Measurements from ENCODE around the gene NDUFS6. TPM values are rescaled to one million over a fixed set of nuclear protein-coding genes. Genes with fewer than 3 reads are reported as not detected.

NDUFS6 gene
- total RNA-seq, 4 donors from 2014 or later = 54.7 to 66.4 (median 55.7) TPM

- intact Hi-C loops (cut with DNase I) = no loop called here
- Histone ChIP-seq H3K27ac (replicated peaks in 1 of 4) (no peak overlapping the region), H3K27me3 (peaks cover 0 to 45% (median 0%) of the 10 kb centered on the region in 4 donors), H3K36me3 (no peaks in the 10 kb centered on the region), H3K4me1 (no peaks in the 10 kb centered on the region), H3K9me3 (peaks cover 0 to 9% (median 2%) of the 10 kb centered on the region in 4 donors), H3K4me3 (no peak overlapping the region)
- TF ChIP-seq EP300 (IDR thresholded peaks at IDR 0.05) (no peak), POLR2A (IDR thresholded peaks at IDR 0.05; ENCODE audit: low read depth) (no peak), CTCF (IDR thresholded peaks at IDR 0.05) (no peak), POLR2AphosphoS5 (IDR thresholded peaks at IDR 0.05) (no peak)
- WGBS = 63% methylated on average over 15 of the region's 20 CpGs
- DNase-seq (ENCODE audit: extremely low spot score) = no peak
Observed at GRCh38 chr5:1771149-1772065, 29.8 kb upstream of the NDUFS6 start.

GRCh38 chr5:1772634-1773033 lies 28.6 kb upstream of the NDUFS6 start:
- no peak for TF ChIP-seq POLR2A (IDR thresholded peaks at IDR 0.05; ENCODE audit: low read depth)
- no peak for TF ChIP-seq EP300 (IDR thresholded peaks at IDR 0.05)
- TF ChIP-seq CTCF (IDR thresholded peaks at IDR 0.05) = no peak
- TF ChIP-seq POLR2AphosphoS5 (IDR thresholded peaks at IDR 0.05) = no peak
- H3K27me3 ChIP-seq = peaks cover 0 to 36% (median 0%) of the 10 kb centered on the region in 4 donors
- intact Hi-C loops (cut with DNase I) = no loop called here

GRCh38 chr5:1776831-1777230 lies 24.4 kb upstream of the NDUFS6 start:
- Histone ChIP-seq H3K27me3 (peaks cover 0 to 14% (median 0%) of the 10 kb centered on the region in 4 donors), H3K4me3 (no peak overlapping the region), H3K9me3 (peaks cover 0 to 9% (median 2%) of the 10 kb centered on the region in 4 donors), H3K4me1 (no peaks in the 10 kb centered on the region), H3K36me3 (no peaks in the 10 kb centered on the region), H3K27ac (replicated peaks in 1 of 4) (no peak overlapping the region)
- no peak for DNase-seq (ENCODE audit: extremely low spot score)
- intact Hi-C loops (cut with DNase I) = no loop called here
- TF ChIP-seq POLR2A (IDR thresholded peaks at IDR 0.05; ENCODE audit: low read depth) (no peak), POLR2AphosphoS5 (IDR thresholded peaks at IDR 0.05) (no peak), EP300 (IDR thresholded peaks at IDR 0.05) (no peak), CTCF (IDR thresholded peaks at IDR 0.05) (no peak)
- WGBS = 87% methylated on average over 6 of the region's 6 CpGs

More at GRCh38 chr5:1772634-1773033, 28.6 kb upstream of the NDUFS6 start:
- H3K9me3 ChIP-seq = peaks cover 0 to 9% (median 2%) of the 10 kb centered on the region in 4 donors
- no peak for DNase-seq (ENCODE audit: extremely low spot score)
- WGBS = 19% methylated on average over 5 of the region's 5 CpGs
- H3K4me1 ChIP-seq = no peaks in the 10 kb centered on the region
- H3K36me3 ChIP-seq = no peaks in the 10 kb centered on the region
- H3K4me3 ChIP-seq = no peak overlapping the region
- no peak overlapping the region for H3K27ac ChIP-seq (replicated peaks in 1 of 4)

- whole genome bisulfite sequencing = 87% methylated on average over 31 of the region's 31 CpGs
- H3K27ac ChIP-seq (replicated peaks in 1 of 4) = no peak overlapping the region
- H3K4me3 ChIP-seq = no peak overlapping the region
- peaks cover 0 to 9% (median 2%) of the 10 kb centered on the region in 4 donors for H3K9me3 ChIP-seq
- no peak for TF ChIP-seq POLR2AphosphoS5 (IDR thresholded peaks at IDR 0.05)
- TF ChIP-seq EP300 (IDR thresholded peaks at IDR 0.05) = no peak
- TF ChIP-seq CTCF (IDR thresholded peaks at IDR 0.05) = no peak
- no peak for TF ChIP-seq POLR2A (IDR thresholded peaks at IDR 0.05; ENCODE audit: low read depth)
- no peaks in the 10 kb centered on the region for H3K36me3 ChIP-seq
- H3K4me1 ChIP-seq = no peaks in the 10 kb centered on the region
- H3K27me3 ChIP-seq = peaks cover 0 to 14% (median 0%) of the 10 kb centered on the region in 4 donors
- DNase-seq (ENCODE audit: extremely low spot score) = no peak
- intact Hi-C loops (cut with DNase I) = no loop called here
Observed at GRCh38 chr5:1777281-1778137, 23.7 kb upstream of the NDUFS6 start.

Measured in esophagus muscularis mucosa (tissue), 4 donors.